Transverse colon (tissue), 4 donors: ENCODE data around the gene LMAN1L.

Experiments used
- POLR2A ChIP-seq: fragments of 450-650 bp; IDR thresholded peaks from one replicate; pipeline ENCODE4 v1.6.1; 2016; ENCODE audit warnings: antibody characterized with exemption, mild to moderate bottlenecking, moderate library complexity
- POLR2AphosphoS5 ChIP-seq, 3 donors: sonication (generic); formaldehyde crosslinking; IDR thresholded peaks; one replicate each; pipeline ENCODE4 v1.6.1; 2016; ENCODE audit warnings: antibody characterized with exemption in 3 of 3
- TF ChIP-seq, protein P1 (sequence below), 5 experiments: fragments of 200-600 bp in 3 of 5; fragments of 450-650 bp in 2 of 5; sonication (generic) in 3 of 5; IDR thresholded peaks; 1 replicate in 2 of 5; 2 replicates in 3 of 5; pipeline ENCODE4 v1.5.1; 2016 to 2017; ENCODE audit warnings: antibody characterized with exemption in 5 of 5, inconsistent platforms in 3 of 5, mild to moderate bottlenecking in 2 of 5, moderate library complexity in 1 of 5

DNA sequence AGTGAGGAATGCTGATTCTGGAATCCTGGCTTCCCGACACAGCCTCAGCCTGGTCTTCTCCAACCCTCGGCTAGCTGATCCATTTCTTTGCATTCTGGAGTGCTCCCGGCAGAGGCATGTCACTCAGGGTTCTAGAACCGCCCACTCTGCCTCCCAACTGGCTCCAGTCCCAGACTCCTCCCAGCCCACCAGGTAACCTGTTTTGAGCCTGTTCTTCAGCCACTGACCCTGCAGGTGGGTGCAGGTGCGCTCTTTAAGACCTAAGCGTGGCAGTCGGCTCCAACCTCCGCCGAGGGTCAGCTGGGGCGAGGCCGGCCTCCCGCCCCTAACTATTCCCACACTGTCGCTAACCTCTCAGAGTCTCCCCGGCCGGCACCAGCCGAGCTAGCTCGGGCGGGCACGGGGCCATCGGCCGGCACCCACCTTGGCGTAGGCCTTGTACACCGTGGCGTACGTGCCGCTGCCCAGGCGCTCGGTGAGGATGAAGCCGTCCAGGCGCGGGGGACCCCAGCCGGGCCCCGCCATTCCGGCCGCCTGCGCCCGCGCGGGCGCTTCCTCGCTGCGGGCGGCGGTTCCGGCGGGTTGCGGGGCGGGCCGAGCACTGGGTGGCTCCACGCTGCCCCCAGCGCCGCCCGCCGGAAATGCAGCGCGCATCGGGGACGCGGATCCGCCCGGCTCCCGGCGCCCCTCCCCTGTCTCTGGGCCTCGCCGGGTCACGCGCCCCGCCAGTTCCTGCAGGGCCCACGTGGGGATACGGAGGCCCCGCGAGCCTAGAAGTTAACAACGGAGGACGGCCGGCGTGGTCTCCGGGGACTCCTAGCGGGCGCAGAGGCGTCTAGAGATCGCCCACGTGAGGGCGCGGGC, 30.2 kb downstream of the LMAN1L start, which contains the start of gene ULK3:
- TF ChIP-seq, protein P1, sequence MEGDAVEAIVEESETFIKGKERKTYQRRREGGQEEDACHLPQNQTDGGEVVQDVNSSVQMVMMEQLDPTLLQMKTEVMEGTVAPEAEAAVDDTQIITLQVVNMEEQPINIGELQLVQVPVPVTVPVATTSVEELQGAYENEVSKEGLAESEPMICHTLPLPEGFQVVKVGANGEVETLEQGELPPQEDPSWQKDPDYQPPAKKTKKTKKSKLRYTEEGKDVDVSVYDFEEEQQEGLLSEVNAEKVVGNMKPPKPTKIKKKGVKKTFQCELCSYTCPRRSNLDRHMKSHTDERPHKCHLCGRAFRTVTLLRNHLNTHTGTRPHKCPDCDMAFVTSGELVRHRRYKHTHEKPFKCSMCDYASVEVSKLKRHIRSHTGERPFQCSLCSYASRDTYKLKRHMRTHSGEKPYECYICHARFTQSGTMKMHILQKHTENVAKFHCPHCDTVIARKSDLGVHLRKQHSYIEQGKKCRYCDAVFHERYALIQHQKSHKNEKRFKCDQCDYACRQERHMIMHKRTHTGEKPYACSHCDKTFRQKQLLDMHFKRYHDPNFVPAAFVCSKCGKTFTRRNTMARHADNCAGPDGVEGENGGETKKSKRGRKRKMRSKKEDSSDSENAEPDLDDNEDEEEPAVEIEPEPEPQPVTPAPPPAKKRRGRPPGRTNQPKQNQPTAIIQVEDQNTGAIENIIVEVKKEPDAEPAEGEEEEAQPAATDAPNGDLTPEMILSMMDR (IDR thresholded peaks at IDR 0.05): peak; percentile 68 to 84 (median 73)
- TF ChIP-seq POLR2AphosphoS5 (IDR thresholded peaks at IDR 0.05): peak; percentile 65 to 77 (median 65)
- TF ChIP-seq POLR2A: peak; percentile 74
